ENCODE results near the gene DNM1L.

DNM1L gene

DNA sequence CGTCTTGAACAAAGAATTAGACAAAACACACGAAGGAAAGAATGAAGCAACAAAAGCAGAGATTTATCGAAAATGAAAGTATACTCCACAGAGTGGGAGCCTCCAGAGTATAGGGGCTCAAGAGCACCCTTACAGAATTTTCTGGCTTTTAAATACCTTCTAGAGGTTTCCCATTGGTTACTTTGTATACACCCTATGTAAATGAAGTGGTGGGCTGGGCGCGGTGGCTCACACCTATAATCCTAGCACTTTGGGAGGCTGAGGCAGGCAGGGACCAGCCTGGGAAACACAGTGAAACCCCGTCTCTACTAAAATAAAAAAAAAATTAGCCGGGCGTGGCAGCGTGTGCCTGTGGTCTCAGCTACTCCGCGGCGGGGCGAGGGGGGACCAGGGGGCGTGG, 13.1 kb upstream of the DNM1L start:
- no peak overlapping the region for H3K27ac ChIP-seq
- H3K27me3 ChIP-seq: no peaks in the 10 kb centered on the region
- TF ChIP-seq, protein P1, sequence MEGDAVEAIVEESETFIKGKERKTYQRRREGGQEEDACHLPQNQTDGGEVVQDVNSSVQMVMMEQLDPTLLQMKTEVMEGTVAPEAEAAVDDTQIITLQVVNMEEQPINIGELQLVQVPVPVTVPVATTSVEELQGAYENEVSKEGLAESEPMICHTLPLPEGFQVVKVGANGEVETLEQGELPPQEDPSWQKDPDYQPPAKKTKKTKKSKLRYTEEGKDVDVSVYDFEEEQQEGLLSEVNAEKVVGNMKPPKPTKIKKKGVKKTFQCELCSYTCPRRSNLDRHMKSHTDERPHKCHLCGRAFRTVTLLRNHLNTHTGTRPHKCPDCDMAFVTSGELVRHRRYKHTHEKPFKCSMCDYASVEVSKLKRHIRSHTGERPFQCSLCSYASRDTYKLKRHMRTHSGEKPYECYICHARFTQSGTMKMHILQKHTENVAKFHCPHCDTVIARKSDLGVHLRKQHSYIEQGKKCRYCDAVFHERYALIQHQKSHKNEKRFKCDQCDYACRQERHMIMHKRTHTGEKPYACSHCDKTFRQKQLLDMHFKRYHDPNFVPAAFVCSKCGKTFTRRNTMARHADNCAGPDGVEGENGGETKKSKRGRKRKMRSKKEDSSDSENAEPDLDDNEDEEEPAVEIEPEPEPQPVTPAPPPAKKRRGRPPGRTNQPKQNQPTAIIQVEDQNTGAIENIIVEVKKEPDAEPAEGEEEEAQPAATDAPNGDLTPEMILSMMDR (IDR thresholded peaks at IDR 0.05): no peak
- no peaks in the 10 kb centered on the region for H3K36me3 ChIP-seq
- H3K4me3 ChIP-seq (ENCODE audit: low read depth in 1 of 2, low read length in 1 of 2): no peak overlapping the region
- no peaks in the 10 kb centered on the region for H3K4me1 ChIP-seq (ENCODE audit: control insufficient read depth in 1 of 2, insufficient read depth in 1 of 2, low read depth in 1 of 2, low read length in 1 of 2)
- no peaks in the 10 kb centered on the region for H3K9me3 ChIP-seq

DNA sequence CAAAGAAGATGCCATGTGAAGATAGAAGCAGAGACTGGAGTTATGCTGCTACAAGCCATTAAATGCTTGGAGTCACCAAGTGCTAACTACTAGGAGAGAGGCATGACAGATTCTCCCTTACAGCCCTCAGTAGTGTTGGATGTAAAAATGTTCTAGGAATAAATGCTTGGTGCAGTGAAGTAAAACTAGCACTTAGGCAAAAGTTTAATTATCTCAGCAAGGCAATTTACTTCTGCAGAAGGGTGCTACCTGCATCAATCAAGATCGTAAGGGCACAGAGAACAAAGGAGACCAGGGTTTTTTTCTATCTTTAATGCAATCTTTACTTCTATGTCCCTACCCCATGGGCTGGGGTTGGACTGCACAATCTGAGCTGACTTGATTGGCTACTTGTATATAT, 9.5 kb upstream of the DNM1L start:
- TF ChIP-seq, protein P1 (IDR thresholded peaks at IDR 0.05): no peak
- no peaks in the 10 kb centered on the region for H3K36me3 ChIP-seq

DNA sequence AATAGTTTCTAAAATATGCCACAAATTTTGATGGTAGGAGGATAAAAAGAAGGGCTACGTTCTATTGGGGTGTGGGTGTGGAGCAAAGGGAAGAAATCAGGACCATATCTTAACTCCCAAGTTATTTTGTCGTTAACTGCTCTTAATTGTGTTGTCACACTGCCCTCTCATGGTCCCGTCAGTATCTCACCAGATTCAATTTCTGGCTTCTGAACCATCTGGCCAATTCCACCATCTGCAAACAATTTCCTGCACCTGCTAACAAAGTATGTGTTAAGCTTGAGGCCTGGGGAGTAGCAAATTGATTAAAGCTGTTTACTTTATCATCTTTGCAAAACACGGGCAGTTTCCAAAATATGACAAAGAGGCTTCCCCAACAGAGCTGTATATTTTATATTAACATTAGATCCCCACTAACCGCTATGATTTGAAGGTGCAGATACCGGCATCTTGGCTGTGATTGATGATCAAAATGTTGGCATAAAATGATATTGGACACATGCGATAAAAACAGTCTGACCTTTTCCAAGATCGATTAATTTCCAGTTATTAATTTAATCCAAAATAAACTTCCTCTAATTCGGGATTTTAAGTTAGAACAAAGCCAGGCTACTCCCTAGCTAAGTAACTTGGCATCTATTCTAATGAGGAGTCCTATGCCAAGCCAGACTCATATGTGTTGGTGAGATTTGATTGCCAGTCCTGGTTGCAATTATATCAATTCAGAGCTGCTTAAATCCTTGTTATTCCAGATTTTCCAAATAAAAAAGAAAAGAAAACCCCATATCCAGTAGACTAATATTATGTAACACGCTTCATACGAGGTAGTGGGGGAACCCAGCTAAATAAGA, 6.9 kb upstream of the DNM1L start:
- TF ChIP-seq, protein P1 (IDR thresholded peaks at IDR 0.05): no peak
- Histone ChIP-seq H3K9me3 (no peaks in the 10 kb centered on the region), H3K36me3 (no peaks in the 10 kb centered on the region), H3K27me3 (no peaks in the 10 kb centered on the region), H3K27ac (no peak overlapping the region), H3K4me1 (ENCODE audit: control insufficient read depth in 1 of 2, insufficient read depth in 1 of 2, low read depth in 1 of 2, low read length in 1 of 2) (no peaks in the 10 kb centered on the region), H3K4me3 (ENCODE audit: low read depth in 1 of 2, low read length in 1 of 2) (no peak overlapping the region)

More for the DNA sequence above, 9.5 kb upstream of the DNM1L start:
- no peak overlapping the region for H3K4me3 ChIP-seq (ENCODE audit: low read depth in 1 of 2, low read length in 1 of 2)
- no peak overlapping the region for H3K27ac ChIP-seq
- H3K9me3 ChIP-seq: no peaks in the 10 kb centered on the region
- no peaks in the 10 kb centered on the region for H3K4me1 ChIP-seq (ENCODE audit: control insufficient read depth in 1 of 2, insufficient read depth in 1 of 2, low read depth in 1 of 2, low read length in 1 of 2)
- no peaks in the 10 kb centered on the region for H3K27me3 ChIP-seq

DNA sequence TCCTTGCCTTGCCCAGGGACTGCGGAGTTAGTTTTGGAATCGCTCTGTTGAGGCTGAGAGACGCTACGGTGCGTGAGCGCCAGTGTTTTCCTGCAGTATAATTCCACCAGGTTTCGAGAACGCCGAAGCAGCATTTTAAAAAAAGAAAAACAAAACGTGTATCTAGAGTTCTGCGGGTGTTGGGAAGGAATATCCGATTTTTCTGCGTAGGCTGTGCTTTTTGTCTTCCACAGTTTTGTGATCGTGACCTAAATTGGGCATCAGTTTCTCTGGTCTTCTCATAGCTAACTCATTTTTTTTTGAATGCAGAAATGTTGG, 778 bp downstream of the DNM1L start:
- TF ChIP-seq, protein P1 (IDR thresholded peaks at IDR 0.05): no peak

DNA sequence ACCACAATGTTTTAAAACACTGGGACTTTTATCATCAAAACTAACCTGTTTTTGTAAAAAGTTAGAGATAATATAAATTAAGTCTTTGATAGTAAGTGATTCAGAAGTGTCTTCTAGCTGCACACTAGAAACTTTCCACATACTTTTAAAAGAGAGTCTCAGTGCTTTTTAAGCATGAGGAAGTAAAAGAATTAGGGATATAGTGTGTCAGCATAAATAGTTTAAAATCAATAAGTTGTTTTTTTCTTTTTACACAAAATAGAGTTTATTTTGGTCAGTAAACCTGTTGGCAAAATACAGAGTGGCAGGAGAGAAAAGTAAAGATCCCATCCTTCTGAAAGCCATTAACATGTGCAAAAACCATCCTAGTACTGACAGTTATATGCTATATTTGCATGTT, 1.7 kb downstream of the DNM1L start:
- Histone ChIP-seq H3K9me3 (no peaks in the 10 kb centered on the region), H3K36me3 (no peaks in the 10 kb centered on the region), H3K4me3 (ENCODE audit: low read depth in 1 of 2, low read length in 1 of 2) (no peak overlapping the region), H3K27ac (peak overlapping the region; percentile 84), H3K27me3 (no peaks in the 10 kb centered on the region), H3K4me1 (ENCODE audit: control insufficient read depth in 1 of 2, insufficient read depth in 1 of 2, low read depth in 1 of 2, low read length in 1 of 2) (peaks cover 18 to 22% of the 10 kb centered on the region in 2 experiments)
- TF ChIP-seq, protein P1 (IDR thresholded peaks at IDR 0.05): no peak

More for the DNA sequence above, 778 bp downstream of the DNM1L start:
- Histone ChIP-seq H3K4me3 (ENCODE audit: low read depth in 1 of 2, low read length in 1 of 2) (peak overlapping the region; percentile 87), H3K27ac (peak overlapping the region; percentile 84), H3K27me3 (no peaks in the 10 kb centered on the region), H3K9me3 (no peaks in the 10 kb centered on the region), H3K36me3 (no peaks in the 10 kb centered on the region), H3K4me1 (ENCODE audit: control insufficient read depth in 1 of 2, insufficient read depth in 1 of 2, low read depth in 1 of 2, low read length in 1 of 2) (peaks cover 18 to 22% of the 10 kb centered on the region in 2 experiments)

Data from neutrophil (primary cell).